K562 treated with DMSO at 1 percent for 12 hours (cell line): ENCODE data around the gene SHLD1. TPM values are rescaled to one million over a fixed set of nuclear protein-coding genes. Genes with fewer than 3 reads are reported as not detected.

Source experiments
- total RNA-seq: library from RNA; unstranded; fragments of 300-600 nt; gene quantifications from 2 replicates; pipeline ENCODE4 v1.2.3, GENCODE V29; 2022; ENCODE audit not compliant: insufficient read depth

The SHLD1 gene
- total RNA-seq, result 14.1 and 15.0 TPM in 2 replicates

DNA sequence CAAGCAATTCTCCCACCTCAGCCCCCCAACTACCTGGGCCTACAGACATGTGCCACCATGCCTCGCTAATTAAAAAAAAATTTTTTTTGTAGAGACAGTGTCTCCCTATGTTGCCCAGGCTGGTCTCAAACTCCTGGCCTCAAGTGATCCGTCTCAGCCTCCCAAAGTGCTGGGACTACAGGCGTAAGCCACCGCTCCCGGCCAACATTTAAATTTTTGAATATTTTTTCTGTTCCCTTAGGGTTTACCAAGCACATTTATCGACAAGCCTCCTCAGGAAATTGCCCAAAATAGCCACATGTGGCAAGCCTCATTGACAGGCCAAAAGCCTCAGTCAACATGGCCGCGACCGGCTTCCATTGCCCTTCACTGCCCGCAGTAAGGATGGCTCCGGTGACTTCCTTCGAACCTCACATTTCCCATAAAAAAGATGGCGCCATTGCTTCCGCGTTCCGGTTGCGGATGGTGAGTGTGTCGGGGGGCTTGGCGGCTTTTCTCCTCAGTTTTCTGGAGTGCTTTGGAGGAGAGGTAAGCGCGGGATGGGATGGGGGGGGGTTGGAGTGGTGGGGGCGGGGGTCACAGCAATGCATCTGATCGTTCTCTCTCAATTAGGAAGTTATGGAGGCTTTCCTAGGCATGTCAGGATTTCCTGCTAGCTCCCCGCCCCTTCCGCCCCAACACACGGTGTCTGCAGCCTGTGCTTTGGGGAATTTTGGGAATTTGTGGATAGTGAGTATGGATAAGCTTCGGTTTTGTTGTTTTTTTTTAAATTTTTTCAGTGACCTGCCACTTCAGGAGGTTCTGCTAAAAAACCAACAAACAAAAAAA lies at the start of gene SHLD1:
TSS of gene SHLD1 (plus strand) at position 450 of the 828 bp plus-strand sequence. CDS start 22,465 bp downstream, outside the sequence.

Other genes starting within 250 kb of the SHLD1 start
- gene GPCPD1, start 139.4 kb upstream of the SHLD1 start, total RNA-seq, result 5.2 TPM in 2 replicates
- gene CHGB, start 161.1 kb downstream of the SHLD1 start, total RNA-seq, result not detected in 2 replicates
- 5.1 and 6.7 TPM in 2 replicates for gene TRMT6, start 200.1 kb downstream of the SHLD1 start, total RNA-seq
- gene MCM8, start 200.3 kb downstream of the SHLD1 start, total RNA-seq, result 5.0 and 19.1 TPM in 2 replicates